Stimulated activated naive B cell treated with anti-CD40 and anti-IgM and Interleukin-4, amounts not matched to agents 10 μg/mL and 1 μg/mL and 100 μg/mL, for 72 hours (primary cell): ENCODE results near the gene KRT13.

Source experiments
- ATAC-seq, 2 donors: fragments of 150-1000 bp; cut with Tn5 transposase; replicated peaks; 2 replicates each; pipeline ENCODE4 v1.10.0; 2021; ENCODE audit warnings: moderate library complexity in 1 of 2
- DNase-seq: peaks from one replicate; pipeline ENCODE4 v3.0.0; 2021
- H3K27ac Mint-ChIP-seq: one replicate; pipeline ENCODE4 v1.8.0; 2022; ENCODE audit warnings: mild to moderate bottlenecking, mixed read lengths
- H3K27me3 Mint-ChIP-seq, 2 donors: one replicate each; pipeline ENCODE4 v1.8.0; 2022; ENCODE audit warnings: mixed read lengths in 2 of 2
- H3K36me3 Mint-ChIP-seq, 2 donors: one replicate each; pipeline ENCODE4 v1.8.0; 2022; ENCODE audit warnings: mixed read lengths in 2 of 2, mild to moderate bottlenecking in 1 of 2
- H3K4me1 Mint-ChIP-seq, 2 donors: one replicate each; pipeline ENCODE4 v1.8.0; 2022; ENCODE audit warnings: mixed read lengths in 2 of 2, mild to moderate bottlenecking in 1 of 2
- H3K4me3 Mint-ChIP-seq, 2 donors: one replicate each; pipeline ENCODE4 v1.8.0; 2022; ENCODE audit warnings: mild to moderate bottlenecking in 2 of 2, mixed read lengths in 2 of 2, moderate library complexity in 1 of 2
- H3K9me3 Mint-ChIP-seq, 2 donors: one replicate each; pipeline ENCODE4 v1.8.0; 2022; ENCODE audit warnings: mixed read lengths in 2 of 2, mild to moderate bottlenecking in 1 of 2

KRT13 gene

GRCh38 chr17:41519501-41520224, 14.3 kb upstream of the KRT13 start:
- no peaks in the 10 kb centered on the region for H3K4me1 Mint-ChIP-seq
- no peak overlapping the region for H3K27ac Mint-ChIP-seq
- no peaks in the 10 kb centered on the region for H3K36me3 Mint-ChIP-seq
- ATAC-seq (no peak), DNase-seq (no peak)
- no peaks in the 10 kb centered on the region for H3K9me3 Mint-ChIP-seq
- peaks cover 29 to 66% of the 10 kb centered on the region in 2 donors for H3K27me3 Mint-ChIP-seq
- H3K4me3 Mint-ChIP-seq = no peak overlapping the region

- Mint-ChIP-seq H3K27me3 (peaks cover 24 to 65% of the 10 kb centered on the region in 2 donors), H3K9me3 (no peaks in the 10 kb centered on the region), H3K4me3 (no peak within 1 kb of the TSS), H3K27ac (no peak within 1 kb of the TSS), H3K36me3 (no peaks in the 10 kb centered on the region), H3K4me1 (no peaks in the 10 kb centered on the region)
- DNase-seq = no peak
- ATAC-seq = no peak
These were observed 13.5 kb upstream of the KRT13 start, which contains the start of gene KRT15 for GRCh38 chr17:41518789-41519449. KRT15 (minus strand) TSS chr17:41518890; CDS start chr17:41518827, 63 bp downstream.

DNA sequence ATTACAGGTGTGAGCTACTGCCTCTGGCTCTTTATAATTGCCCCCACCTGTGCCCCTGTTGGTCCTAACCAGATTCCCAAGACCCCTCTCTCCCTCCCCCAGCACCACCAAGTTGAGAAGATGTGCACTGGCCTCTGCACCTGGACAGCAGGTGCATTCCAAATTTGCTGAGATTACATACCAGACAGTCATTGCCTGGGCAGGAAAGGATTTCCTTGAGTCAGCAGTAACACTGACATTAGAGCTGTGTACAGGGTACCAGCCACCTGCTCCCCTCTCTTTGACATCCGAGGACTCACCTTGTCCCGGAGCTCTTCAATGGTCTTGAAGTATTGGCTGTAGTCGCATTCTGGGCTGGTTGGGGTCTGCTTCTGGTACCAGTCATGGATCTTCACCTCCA, 12.6 kb upstream of the KRT13 start:
- Mint-ChIP-seq H3K27me3 (peaks cover 24 to 57% of the 10 kb centered on the region in 2 donors), H3K27ac (no peak overlapping the region)

DNA sequence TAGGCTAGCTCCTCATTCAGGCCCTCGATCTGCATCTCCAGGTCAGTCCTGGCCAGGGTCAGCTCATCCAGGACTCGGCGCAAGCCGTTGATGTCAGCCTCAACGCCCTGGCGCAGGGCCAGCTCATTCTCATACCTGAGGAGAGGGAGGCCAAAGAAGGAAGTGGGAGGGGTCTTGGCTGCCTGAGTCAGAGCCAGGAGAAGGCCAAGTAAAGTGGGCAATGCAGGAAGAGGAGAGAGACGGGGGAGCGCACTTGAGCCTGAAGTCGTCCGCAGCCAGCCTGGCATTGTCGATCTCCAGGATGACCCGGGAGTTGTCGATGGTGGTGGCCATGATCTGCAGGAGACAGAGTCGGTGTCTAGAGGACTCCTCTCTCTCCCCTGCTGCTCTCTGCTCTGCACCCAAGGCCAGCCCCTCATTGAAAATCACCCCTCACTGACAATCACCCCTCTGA, 11.4 kb upstream of the KRT13 start:
- Mint-ChIP-seq H3K9me3 (no peaks in the 10 kb centered on the region), H3K4me1 (peaks cover 0 to 6% of the 10 kb centered on the region in 2 donors), H3K4me3 (no peak overlapping the region), H3K27ac (no peak overlapping the region), H3K36me3 (no peaks in the 10 kb centered on the region), H3K27me3 (peaks cover 24 to 62% of the 10 kb centered on the region in 2 donors)
- DNase-seq (no peak), ATAC-seq (no peak)

More for the DNA sequence above, 12.6 kb upstream of the KRT13 start:
- DNase-seq = no peak
- Mint-ChIP-seq H3K9me3 (no peaks in the 10 kb centered on the region), H3K4me1 (no peaks in the 10 kb centered on the region), H3K4me3 (no peak overlapping the region), H3K36me3 (no peaks in the 10 kb centered on the region)
- ATAC-seq = no peak

GRCh38 chr17:41516147-41516829, 10.9 kb upstream of the KRT13 start:
- Mint-ChIP-seq H3K4me3 (no peak overlapping the region), H3K36me3 (no peaks in the 10 kb centered on the region), H3K9me3 (no peaks in the 10 kb centered on the region), H3K27ac (no peak overlapping the region), H3K27me3 (peaks cover 24 to 59% of the 10 kb centered on the region in 2 donors), H3K4me1 (peaks cover 0 to 6% of the 10 kb centered on the region in 2 donors)
- no peak for DNase-seq
- ATAC-seq = no peak

- no peak overlapping the region for H3K4me3 Mint-ChIP-seq
- no peak overlapping the region for H3K27ac Mint-ChIP-seq
- H3K9me3 Mint-ChIP-seq = no peaks in the 10 kb centered on the region
- H3K27me3 Mint-ChIP-seq = peaks cover 15 to 46% of the 10 kb centered on the region in 2 donors
- no peaks in the 10 kb centered on the region for H3K36me3 Mint-ChIP-seq
- no peak for DNase-seq
- ATAC-seq = no peak
- H3K4me1 Mint-ChIP-seq = peaks cover 0 to 6% of the 10 kb centered on the region in 2 donors
These were observed 7.7 kb upstream of the KRT13 start for GRCh38 chr17:41513168-41513547.

DNA sequence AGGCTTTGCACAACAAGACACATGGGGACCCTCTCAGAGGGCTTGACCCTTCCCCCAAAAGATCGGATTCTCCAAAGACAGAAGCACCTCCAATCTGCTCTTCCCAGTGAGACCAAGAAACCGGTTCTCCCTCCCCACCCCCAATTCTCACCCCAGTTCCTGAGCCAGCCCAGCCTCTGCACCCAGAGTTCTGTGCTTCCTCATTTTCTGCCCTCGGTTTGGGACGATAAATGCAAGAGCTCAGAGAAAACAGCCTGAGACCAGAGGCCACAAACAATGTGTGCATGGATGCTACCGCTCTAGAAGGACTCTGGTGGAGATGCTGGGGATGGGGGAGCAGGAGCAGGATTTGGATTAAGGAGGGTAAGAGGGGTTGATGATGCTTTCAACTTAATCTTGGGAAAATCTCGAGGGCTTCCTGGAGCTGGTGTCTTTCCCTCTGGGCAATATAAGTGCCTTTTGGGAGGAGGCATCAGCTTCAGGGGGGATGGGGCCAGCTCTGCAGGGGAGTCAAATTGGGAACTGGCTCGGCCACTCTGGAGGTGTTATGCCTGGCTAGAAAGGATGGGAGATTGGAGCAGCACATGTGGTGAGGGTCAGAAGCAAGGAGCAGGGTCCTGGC, 7.2 kb upstream of the KRT13 start:
- ATAC-seq (no peak), DNase-seq (no peak)
- no peak overlapping the region for H3K4me3 Mint-ChIP-seq
- H3K9me3 Mint-ChIP-seq = no peaks in the 10 kb centered on the region
- peaks cover 0 to 6% of the 10 kb centered on the region in 2 donors for H3K4me1 Mint-ChIP-seq
- no peak overlapping the region for H3K27ac Mint-ChIP-seq
- H3K36me3 Mint-ChIP-seq = no peaks in the 10 kb centered on the region
- H3K27me3 Mint-ChIP-seq = peaks cover 14 to 46% of the 10 kb centered on the region in 2 donors

- DNase-seq (no peak), ATAC-seq (no peak)
- H3K4me1 Mint-ChIP-seq = peaks cover 0 to 6% of the 10 kb centered on the region in 2 donors
- no peak overlapping the region for H3K27ac Mint-ChIP-seq
- peaks cover 9 to 39% of the 10 kb centered on the region in 2 donors for H3K27me3 Mint-ChIP-seq
- H3K4me3 Mint-ChIP-seq = no peak overlapping the region
- H3K9me3 Mint-ChIP-seq = no peaks in the 10 kb centered on the region
- H3K36me3 Mint-ChIP-seq = no peaks in the 10 kb centered on the region
These were observed 6.3 kb upstream of the KRT13 start for GRCh38 chr17:41511716-41512115.

GRCh38 chr17:41511116-41511515, 5.7 kb upstream of the KRT13 start:
- no peaks in the 10 kb centered on the region for H3K9me3 Mint-ChIP-seq
- ATAC-seq = no peak
- H3K27me3 Mint-ChIP-seq = peaks cover 6 to 33% of the 10 kb centered on the region in 2 donors
- no peak overlapping the region for H3K4me3 Mint-ChIP-seq
- H3K27ac Mint-ChIP-seq = no peak overlapping the region
- DNase-seq = no peak
- H3K36me3 Mint-ChIP-seq = no peaks in the 10 kb centered on the region
- peaks cover 4 to 10% of the 10 kb centered on the region in 2 donors for H3K4me1 Mint-ChIP-seq

- no peak overlapping the region for H3K4me3 Mint-ChIP-seq
These were observed 5.0 kb upstream of the KRT13 start for GRCh38 chr17:41510251-41511065.

DNA sequence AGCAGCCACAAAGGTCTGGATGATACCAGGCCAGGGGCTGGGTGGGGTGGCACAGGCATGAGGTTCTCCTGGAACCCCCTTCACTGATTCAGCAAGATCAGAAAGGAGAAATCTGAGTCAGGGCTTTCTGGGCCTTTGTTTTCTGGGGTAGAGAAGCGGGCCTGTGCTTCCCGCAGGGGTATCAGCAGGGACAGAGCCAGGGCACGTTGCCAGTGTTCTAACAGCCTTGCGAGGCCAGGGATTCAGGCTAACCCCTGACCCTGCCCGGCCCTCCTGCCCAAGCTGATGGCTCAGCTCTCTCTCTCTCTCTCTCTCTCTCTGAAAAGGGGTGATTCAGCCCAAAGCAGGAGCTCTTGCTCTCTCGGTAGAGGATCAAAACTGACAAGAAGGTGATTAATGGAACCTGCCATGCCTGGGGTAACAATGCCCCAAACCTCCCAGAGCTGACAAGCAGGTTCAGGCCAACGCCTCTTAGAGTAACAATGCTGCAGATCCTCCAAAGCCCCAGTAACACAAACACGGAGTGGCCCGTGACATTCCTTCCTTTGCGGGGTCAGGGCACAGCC, 2.0 kb upstream of the KRT13 start:
- Mint-ChIP-seq H3K4me1 (peaks cover 6 to 8% of the 10 kb centered on the region in 2 donors), H3K27me3 (peaks cover 0 to 11% of the 10 kb centered on the region in 2 donors), H3K27ac (no peak overlapping the region), H3K9me3 (no peaks in the 10 kb centered on the region), H3K4me3 (no peak overlapping the region), H3K36me3 (no peaks in the 10 kb centered on the region)
- ATAC-seq (no peak), DNase-seq (no peak)

More at GRCh38 chr17:41510251-41511065, 5.0 kb upstream of the KRT13 start:
- Mint-ChIP-seq H3K4me1 (peaks cover 6 to 14% of the 10 kb centered on the region in 2 donors), H3K36me3 (no peaks in the 10 kb centered on the region), H3K9me3 (no peaks in the 10 kb centered on the region), H3K27me3 (peaks cover 2 to 28% of the 10 kb centered on the region in 2 donors), H3K27ac (no peak overlapping the region)
- ATAC-seq = no peak
- no peak for DNase-seq

DNA sequence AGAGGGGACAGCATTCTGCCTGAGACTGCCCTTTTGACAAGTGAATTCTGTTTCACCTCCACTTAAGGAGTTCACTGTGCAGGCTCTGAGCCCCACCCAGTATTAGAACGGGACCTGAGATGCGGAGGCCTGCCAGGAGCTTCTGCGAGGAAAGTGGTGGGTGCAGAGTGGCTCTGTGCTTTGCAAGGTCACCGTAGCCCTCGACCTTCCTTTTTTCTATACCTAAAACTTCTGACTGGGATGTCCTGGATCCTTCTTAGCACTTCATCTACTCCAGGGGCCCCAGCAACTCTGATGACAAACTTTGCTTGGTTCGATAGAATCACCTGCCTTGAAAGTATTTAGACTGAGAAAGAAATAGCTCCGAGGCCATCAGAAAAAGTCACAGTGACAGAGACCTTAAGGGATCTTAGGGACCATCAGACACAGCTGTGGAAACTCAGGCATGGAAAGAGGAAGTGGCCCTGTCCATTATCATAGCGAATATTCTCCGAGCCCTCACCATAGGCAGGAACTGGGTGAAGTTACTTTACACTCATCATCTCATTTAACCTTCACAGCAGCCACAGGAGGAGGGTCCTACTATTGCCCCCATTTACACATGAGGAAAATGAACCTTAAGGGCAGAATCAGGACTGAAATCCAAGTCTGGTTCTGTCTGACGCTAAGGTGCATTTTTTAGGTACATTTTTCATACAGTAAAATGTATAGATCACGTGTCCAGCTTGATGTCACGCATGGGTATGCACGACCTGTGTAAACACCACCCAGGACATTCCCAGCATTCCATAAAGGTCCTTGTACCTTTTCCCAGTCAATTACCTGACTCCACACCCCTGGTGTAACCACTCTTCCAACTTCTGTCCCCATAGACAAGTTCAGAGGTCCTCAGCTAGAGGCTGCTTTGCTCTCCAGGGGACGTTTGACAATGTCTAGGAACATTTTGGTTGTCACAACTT, 676 bp upstream of the KRT13 start:
- Mint-ChIP-seq H3K9me3 (no peaks in the 10 kb centered on the region), H3K27me3 (peaks cover under 1 to 9% of the 10 kb centered on the region in 2 donors), H3K4me1 (peaks cover 6 to 7% of the 10 kb centered on the region in 2 donors), H3K27ac (no peak overlapping the region), H3K4me3 (no peak overlapping the region), H3K36me3 (no peaks in the 10 kb centered on the region)
- DNase-seq = no peak
- ATAC-seq = peak; percentile 89 to 96
